GM23338 (cell line): ENCODE results near the gene PPP1R12A. TPM values are rescaled to one million over a fixed set of nuclear protein-coding genes. Genes with fewer than 3 reads are reported as not detected.

Experiments
- CREB1 ChIP-seq: fragments of 250-450 bp; sonication (Bioruptor Pico); IDR thresholded peaks from 2 replicates; pipeline ENCODE4 v1.5.0; 2020; ENCODE audit warnings: low read depth, mild to moderate bottlenecking, moderate library complexity
- ETS1 ChIP-seq: IDR thresholded peaks from 2 replicates; pipeline ENCODE4 v1.6.1; 2016; ENCODE audit warnings: antibody characterized with exemption
- EZH2 ChIP-seq: fragments of 200-600 bp; sonication (generic); IDR thresholded peaks from one replicate; pipeline ENCODE4 v1.8.0; 2017; ENCODE audit warnings: antibody characterized with exemption, mild to moderate bottlenecking, low read depth; ENCODE audit not compliant: unreplicated experiment
- EZH2phosphoT487 ChIP-seq: fragments of 200-600 bp; sonication (generic); IDR thresholded peaks from one replicate; pipeline ENCODE4 v1.8.1; 2018; ENCODE audit warnings: antibody characterized with exemption; ENCODE audit not compliant: unreplicated experiment
- JUNB ChIP-seq: IDR thresholded peaks from one replicate; pipeline ENCODE4 v1.6.1; 2016; ENCODE audit warnings: antibody characterized with exemption; ENCODE audit not compliant: unreplicated experiment
- NANOG ChIP-seq: IDR thresholded peaks from 2 replicates; pipeline ENCODE4 v1.6.1; 2016; ENCODE audit warnings: antibody characterized with exemption, borderline replicate concordance
- REST ChIP-seq: IDR thresholded peaks from one replicate; pipeline ENCODE4 v1.6.1; 2018; ENCODE audit warnings: antibody characterized with exemption; ENCODE audit not compliant: unreplicated experiment
- STAT1 ChIP-seq: IDR thresholded peaks from one replicate; pipeline ENCODE4 v1.6.1; 2016; ENCODE audit warnings: antibody characterized with exemption; ENCODE audit not compliant: unreplicated experiment
- ZNF114 ChIP-seq: fragments of 250-450 bp; sonication (Bioruptor Pico); IDR thresholded peaks from 2 replicates; pipeline ENCODE4 v1.5.0; 2020; ENCODE audit warnings: mild to moderate bottlenecking, moderate library complexity
- ZNF462 ChIP-seq: fragments of 250-450 bp; sonication (Bioruptor Pico); IDR thresholded peaks from 2 replicates; pipeline ENCODE4 v1.5.0; 2020; ENCODE audit warnings: mild to moderate bottlenecking, moderate library complexity
- polyA plus RNA-seq: library from polyadenylated mRNA; unstranded; fragments of >200 nt; fragmentation: Nextera tagmentation; extraction: Ambion mirVana; gene quantifications from 2 replicates; pipeline ENCODE4 v1.2.1, GENCODE V29; 2016
- total RNA-seq: library from RNA; depleted of rRNA; stranded (reverse); fragments of >200 nt; shearing (Covaris generic); gene quantifications from 2 replicates; pipeline ENCODE4 v1.2.3, GENCODE V29; 2014

PPP1R12A gene
- total and polyA plus RNA-seq, 2 experiments from 2014 or later: 91.6 to 146 TPM

- TF ChIP-seq ZNF462 (CRISPR knock-in tag) (no peak), EZH2phosphoT487 (no peak), STAT1 (no peak), ZNF114 (CRISPR knock-in tag) (no peak), NANOG (no peak), CREB1 (no peak), ETS1 (no peak), JUNB (no peak), EZH2 (no peak), REST (no peak)
Observed at GRCh38 chr12:79828924-79829323, 106.0 kb downstream of the PPP1R12A start (continued).
